B cell (primary cell): ENCODE data around the gene EPG5. TPM values are rescaled to one million over a fixed set of nuclear protein-coding genes. Genes with fewer than 3 reads are reported as not detected.

Experiments
- ATAC-seq: fragments of 200-7000 bp; cut with Tn5 transposase; one replicate; pipeline ENCODE4 v1.10.0; 2021; ENCODE audit warnings: low read depth, mild to moderate bottlenecking, moderate number of reproducible peaks, moderate library complexity
- CTCF ChIA-PET: fragments of 350-600 bp; sonication (Branson Sonifier 250); formaldehyde crosslinking; loops from one replicate; lab custom pipeline; 2021; ENCODE audit warnings: antibody characterized with exemption, inconsistent platforms; lab: Charles Lee
- POLR2A ChIA-PET: fragments of 350-600 bp; sonication (Branson Sonifier 250); formaldehyde crosslinking; loops from one replicate; lab custom pipeline; 2021; ENCODE audit warnings: antibody characterized with exemption; lab: Charles Lee
- DNase-seq: peaks from one replicate; pipeline ENCODE4 v3.0.0; 2013
- H2AFZ ChIP-seq: 2 replicates; pipeline ENCODE4 v1.6.1; 2012; ENCODE audit warnings: mild to moderate bottlenecking, low read depth, low read length; ENCODE audit not compliant: insufficient read depth, poor library complexity, severe bottlenecking
- H3K27ac ChIP-seq, 2 donors: 1 replicate in 1 of 2; 2 replicates in 1 of 2; pipeline ENCODE4 v1.5.1; 2012 to 2013; ENCODE audit warnings: low read length in 2 of 2, mild to moderate bottlenecking in 2 of 2, moderate library complexity in 1 of 2
- H3K27me3 ChIP-seq, 4 experiments: fragments of 200-600 bp in 1 of 4; sonication (generic) in 1 of 4; replicated peaks in 1 of 4; 1 replicate in 2 of 4; 2 replicates in 2 of 4; pipeline versions ENCODE4 v1.6.1 to v1.7.0; 2013 to 2016; ENCODE audit warnings: low read length in 3 of 4, mild to moderate bottlenecking in 2 of 4, mixed read lengths in 1 of 4, moderate library complexity in 1 of 4; ENCODE audit not compliant: insufficient read depth in 4 of 4, control insufficient read depth in 3 of 4; ENCODE audit errors: control extremely low read depth in 1 of 4
- H3K36me3 ChIP-seq, 2 experiments: replicated peaks in 1 of 2; 1 replicate in 1 of 2; 2 replicates in 1 of 2; pipeline versions ENCODE4 v1.6.1 to v1.7.1; 2013; ENCODE audit warnings: low read length in 1 of 2; ENCODE audit not compliant: insufficient read depth in 2 of 2, control insufficient read depth in 1 of 2; ENCODE audit errors: control extremely low read depth in 1 of 2, extremely low read depth in 1 of 2
- H3K4me1 ChIP-seq, 2 donors: fragments of 200-600 bp in 1 of 2; sonication (generic) in 1 of 2; 1 replicate in 1 of 2; 2 replicates in 1 of 2; pipeline versions ENCODE4 v1.5.1 to v1.6.1; 2013 to 2017; ENCODE audit warnings: low read length in 2 of 2; ENCODE audit not compliant: control insufficient read depth in 2 of 2, insufficient read depth in 2 of 2
- H3K4me2 ChIP-seq: replicated peaks from 2 replicates; pipeline ENCODE3; 2012; ENCODE audit warnings: mild to moderate bottlenecking, low read depth, low read length; ENCODE audit not compliant: poor library complexity, severe bottlenecking
- H3K4me3 ChIP-seq, 5 experiments: fragments of 200-600 bp in 1 of 5; sonication (generic) in 1 of 5; 1 replicate in 3 of 5; 2 replicates in 2 of 5; pipeline versions ENCODE4 v1.5.1 to v1.7.0; 2011 to 2016; ENCODE audit warnings: low read length in 4 of 5, mild to moderate bottlenecking in 4 of 5, low read depth in 2 of 5, control low read depth in 1 of 5, moderate library complexity in 1 of 5; ENCODE audit not compliant: insufficient read depth in 1 of 5; ENCODE audit errors: control extremely low read depth in 1 of 5, extremely low read depth in 1 of 5
- H3K79me2 ChIP-seq: fragments of 200-600 bp; sonication (generic); one replicate; pipeline ENCODE4 v1.6.0; 2016; ENCODE audit warnings: low read length; ENCODE audit not compliant: control insufficient read depth, insufficient read depth
- H3K9ac ChIP-seq: fragments of 200-600 bp; sonication (generic); 2 replicates; pipeline ENCODE4 v1.6.1; 2017; ENCODE audit warnings: mild to moderate bottlenecking, low read length, moderate library complexity
- H3K9me3 ChIP-seq, 3 donors: one replicate each; pipeline versions ENCODE4 v1.6.1 to v1.7.1; 2013; ENCODE audit warnings: low read length in 2 of 3; ENCODE audit not compliant: control insufficient read depth in 2 of 3, insufficient read depth in 1 of 3; ENCODE audit errors: control extremely low read depth in 1 of 3
- H4K20me1 ChIP-seq: 2 replicates; pipeline ENCODE4 v1.6.0; 2012; ENCODE audit warnings: mild to moderate bottlenecking, low read length; ENCODE audit not compliant: insufficient read depth, control insufficient read depth, poor library complexity, severe bottlenecking
- H3K27ac Mint-ChIP-seq: one replicate; pipeline ENCODE4 v1.8.0; 2021; ENCODE audit warnings: mixed read lengths
- H3K27me3 Mint-ChIP-seq: one replicate; pipeline ENCODE4 v1.8.0; 2021; ENCODE audit warnings: mixed read lengths
- H3K4me1 Mint-ChIP-seq: one replicate; pipeline ENCODE4 v1.8.0; 2021; ENCODE audit warnings: mixed read lengths
- H3K4me3 Mint-ChIP-seq: one replicate; pipeline ENCODE4 v1.8.0; 2021; ENCODE audit warnings: mixed read lengths
- H3K9me3 Mint-ChIP-seq: one replicate; pipeline ENCODE4 v1.8.0; 2022; ENCODE audit warnings: mixed read lengths; ENCODE audit not compliant: insufficient read depth
- CTCF ChIP-seq: fragments of 200-600 bp; IDR thresholded peaks from one replicate; pipeline ENCODE4 v1.8.0; 2022; ENCODE audit warnings: antibody characterized with exemption, mild to moderate bottlenecking
- EZH2 ChIP-seq: IDR thresholded peaks from 2 replicates; pipeline ENCODE4 v1.6.1; 2012; ENCODE audit warnings: borderline replicate concordance, low read depth, mild to moderate bottlenecking, moderate library complexity, low read length; ENCODE audit not compliant: insufficient read depth, poor library complexity, severe bottlenecking
- WGBS: methylation state at CpG from one replicate; pipeline ENCODE4 v1.1.5; 2013; ENCODE audit warnings: missing lambda C conversion rate; ENCODE audit not compliant: insufficient coverage; 5-methylcytosine and 5-hydroxymethylcytosine counted together
- intact Hi-C: fragments of 100-400 bp; cut with micrococcal nuclease; formaldehyde crosslinking; loops from one replicate; pipeline ENCODE4 v1.10.0; 2022
- polyA plus RNA-seq: library from polyadenylated mRNA; depleted of rRNA; stranded (reverse); fragments of >200 nt; gene quantifications from 2 replicates; pipeline ENCODE4 v1.2.3, GENCODE V29; 2012
- total RNA-seq, 2 donors: library from RNA; stranded (reverse); fragments of 120-200 nt in 1 of 2; gene quantifications; 1 replicate in 1 of 2; 2 replicates in 1 of 2; pipeline versions ENCODE4 v1.2.3 to v1.2.4, GENCODE V29; 2013 to 2022

The EPG5 gene
- total and polyA plus RNA-seq, 2 donors (not counting 1 experiment from before 2014, with no cell fraction given): 10.3 to 50.4 TPM

DNA sequence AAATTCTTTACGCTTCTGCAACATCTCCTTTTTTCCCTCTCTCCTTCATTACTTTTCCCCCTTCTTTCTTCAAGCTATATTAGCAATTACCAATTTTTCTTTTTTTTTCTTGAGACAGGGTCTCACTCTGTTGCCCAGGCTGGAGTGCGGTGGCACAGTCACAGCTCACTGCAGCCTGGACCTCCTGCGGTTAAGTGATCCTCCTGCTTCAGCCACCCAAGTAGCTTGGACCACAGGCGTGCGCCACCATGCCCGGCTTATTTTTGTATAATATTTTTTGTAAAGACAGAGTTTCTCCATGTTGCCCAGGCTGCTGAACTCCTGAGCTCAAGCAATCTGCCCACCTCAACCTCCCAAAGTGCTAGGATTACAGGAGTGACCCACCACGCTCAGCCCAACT lies 70.7 kb downstream of the EPG5 start:
- CTCF ChIA-PET: interaction anchor here (1.4 to 2.5 kb wide), 2 partner anchors 16 to 26 kb away, joined by 5 to 9 read pairs; no protein-coding TSS in a partner anchor
- DNase-seq (no peak), ATAC-seq (no peak)
- H3K27me3 Mint-ChIP-seq: no peaks in the 10 kb centered on the region
- no peaks in the 10 kb centered on the region for H3K9me3 ChIP-seq
- H4K20me1 ChIP-seq: no peaks in the 10 kb centered on the region
- no peak overlapping the region for H3K4me3 Mint-ChIP-seq
- H3K36me3 ChIP-seq: peaks cover 0 to 46% of the 10 kb centered on the region in 2 experiments
- H3K27ac ChIP-seq: no peak overlapping the region
- H3K9ac ChIP-seq: no peak overlapping the region
- no peaks in the 10 kb centered on the region for H3K4me1 Mint-ChIP-seq
- WGBS: 100% methylated on average over 2 of the region's 7 CpGs
- no peak overlapping the region for H2AFZ ChIP-seq
- intact Hi-C loops: no loop called here
- H3K4me3 ChIP-seq: no peak overlapping the region
- no peaks in the 10 kb centered on the region for H3K79me2 ChIP-seq
- POLR2A ChIA-PET: no interaction called here
- TF ChIP-seq EZH2: no peak
- TF ChIP-seq CTCF: no peak
- H3K9me3 Mint-ChIP-seq: no peaks in the 10 kb centered on the region
- H3K4me2 ChIP-seq: no peak overlapping the region
- no peak overlapping the region for H3K27ac Mint-ChIP-seq
- no peaks in the 10 kb centered on the region for H3K4me1 ChIP-seq
- H3K27me3 ChIP-seq: no peaks in the 10 kb centered on the region

DNA sequence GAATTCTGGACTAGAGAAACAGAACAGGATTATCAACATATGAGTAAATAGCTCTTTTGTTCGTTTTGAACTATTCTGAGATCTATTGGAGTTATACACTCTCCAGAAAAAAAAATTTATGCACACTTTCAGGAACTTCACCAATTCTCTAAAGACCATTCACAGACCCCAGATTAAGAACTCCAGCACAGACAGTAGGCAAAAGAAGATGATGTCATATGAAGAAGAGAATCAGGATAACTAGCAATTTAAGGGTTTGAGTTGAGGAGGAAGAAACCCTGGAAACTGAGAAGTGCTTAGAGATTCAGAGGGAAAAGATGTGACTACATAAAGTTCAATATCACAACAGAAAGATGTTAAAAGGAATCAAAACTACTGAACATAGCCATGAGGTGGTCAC lies 71.8 kb downstream of the EPG5 start:
- whole genome bisulfite sequencing: no CpG with 5 or more reads among the region's 1 CpG
- Histone ChIP-seq H3K4me3 (no peak overlapping the region), H3K4me1 (no peaks in the 10 kb centered on the region), H3K79me2 (no peaks in the 10 kb centered on the region), H4K20me1 (no peaks in the 10 kb centered on the region), H3K27ac (no peak overlapping the region), H2AFZ (no peak overlapping the region), H3K27me3 (no peaks in the 10 kb centered on the region), H3K4me2 (no peak overlapping the region), H3K36me3 (peaks cover 0 to 40% of the 10 kb centered on the region in 2 experiments), H3K9ac (no peak overlapping the region), H3K9me3 (no peaks in the 10 kb centered on the region)
- Mint-ChIP-seq H3K27me3 (no peaks in the 10 kb centered on the region), H3K4me1 (no peaks in the 10 kb centered on the region), H3K9me3 (no peaks in the 10 kb centered on the region), H3K4me3 (no peak overlapping the region), H3K27ac (no peak overlapping the region)
- no peak for DNase-seq
- ATAC-seq: no peak
- intact Hi-C loops: no loop called here
- TF ChIP-seq CTCF (no peak), EZH2 (no peak)
- ChIA-PET POLR2A (no interaction called here), CTCF (interaction anchor here (0.7 kb wide), 1 partner anchor 206 kb away, joined by 3 read pairs; no protein-coding TSS in a partner anchor)
